PC-3 (cell line): ENCODE results near the gene ZHX3.

Experiments used
- CTCF ChIP-seq: fragments of 300-600 bp; sonication (generic); conservative IDR thresholded peaks from 2 replicates; pipeline ENCODE4 v1.5.1; 2017; ENCODE audit warnings: antibody characterized with exemption, low read depth, mild to moderate bottlenecking, low read length
- EZH2 ChIP-seq: fragments of 300-600 bp; sonication (generic); IDR thresholded peaks from one replicate; pipeline ENCODE4 v1.6.1; 2017; ENCODE audit warnings: antibody characterized with exemption, mild to moderate bottlenecking, low read length; ENCODE audit not compliant: unreplicated experiment

GRCh38 chr20:41361757-41362747, 44.5 kb upstream of the ZHX3 start:
- TF ChIP-seq CTCF (no peak), EZH2 (no peak)
